ENCODE data around the gene FUT1. TPM values are rescaled to one million over a fixed set of nuclear protein-coding genes. Genes with fewer than 3 reads are reported as not detected.
A peak's percentile ranks its signal among the peaks of the same experiment; 100 is the strongest.

The FUT1 gene
- total RNA-seq, 2 experiments from 2014 or later, result 0.14 to 0.22 TPM

- Mint-ChIP-seq H3K27ac (no peak overlapping the region), H3K4me1 (peaks cover 17% of the 10 kb centered on the region), H3K27me3 (peaks cover 22% of the 10 kb centered on the region), H3K9me3 (no peaks in the 10 kb centered on the region), H3K36me3 (no peaks in the 10 kb centered on the region), H3K4me3 (no peak overlapping the region)
- POLR2A ChIA-PET, result no interaction called here
- no peak for ATAC-seq (ENCODE audit: low read depth)
- DNase-seq, result no peak
These were observed 4.7 kb upstream of the FUT1 start for GRCh38 chr19:48757089-48757675.

- no peak for ATAC-seq (ENCODE audit: low read depth)
- Mint-ChIP-seq H3K4me1 (peaks cover 19% of the 10 kb centered on the region), H3K9me3 (no peaks in the 10 kb centered on the region), H3K27ac (no peak overlapping the region), H3K27me3 (peaks cover 26% of the 10 kb centered on the region), H3K36me3 (no peaks in the 10 kb centered on the region), H3K4me3 (no peak overlapping the region)
- POLR2A ChIA-PET, result no interaction called here
- no peak for DNase-seq
These were observed 4.2 kb upstream of the FUT1 start for GRCh38 chr19:48756686-48757085.

GRCh38 chr19:48756212-48756611, 3.8 kb upstream of the FUT1 start:
- H3K4me1 Mint-ChIP-seq, result peaks cover 21% of the 10 kb centered on the region
- POLR2A ChIA-PET, result interaction anchor here (0.6 kb wide), 1 partner anchor 210 kb away, joined by 3 read pairs; no protein-coding TSS in a partner anchor

GRCh38 chr19:48755787-48756186, 3.3 kb upstream of the FUT1 start:
- DNase-seq, result no peak
- H3K4me1 Mint-ChIP-seq, result peaks cover 21% of the 10 kb centered on the region
- no peak overlapping the region for H3K4me3 Mint-ChIP-seq
- H3K27me3 Mint-ChIP-seq, result peaks cover 35% of the 10 kb centered on the region
- ATAC-seq (ENCODE audit: low read depth), result no peak
- H3K36me3 Mint-ChIP-seq, result no peaks in the 10 kb centered on the region
- no peaks in the 10 kb centered on the region for H3K9me3 Mint-ChIP-seq
- POLR2A ChIA-PET, result interaction anchor here (0.6 kb wide), 1 partner anchor 210 kb away, joined by 3 read pairs; no protein-coding TSS in a partner anchor
- H3K27ac Mint-ChIP-seq, result no peak overlapping the region

More at GRCh38 chr19:48756212-48756611, 3.8 kb upstream of the FUT1 start:
- H3K9me3 Mint-ChIP-seq, result no peaks in the 10 kb centered on the region
- DNase-seq (no peak), ATAC-seq (ENCODE audit: low read depth) (no peak)
- no peak overlapping the region for H3K27ac Mint-ChIP-seq
- no peak overlapping the region for H3K4me3 Mint-ChIP-seq
- peaks cover 31% of the 10 kb centered on the region for H3K27me3 Mint-ChIP-seq
- no peaks in the 10 kb centered on the region for H3K36me3 Mint-ChIP-seq

GRCh38 chr19:48755084-48755641, 2.7 kb upstream of the FUT1 start, which contains the start of gene FGF21:
Gene FGF21, plus strand, starts transcription at chr19:48755524. Its CDS starts 713 bp downstream, at chr19:48756237.
- Mint-ChIP-seq H3K36me3 (no peaks in the 10 kb centered on the region), H3K4me1 (peaks cover 15% of the 10 kb centered on the region), H3K27me3 (peaks cover 35% of the 10 kb centered on the region), H3K27ac (no peak within 1 kb of the TSS), H3K4me3 (no peak within 1 kb of the TSS), H3K9me3 (no peaks in the 10 kb centered on the region)
- no peak for DNase-seq
- no peak for ATAC-seq (ENCODE audit: low read depth)
- POLR2A ChIA-PET, result no interaction called here

DNA sequence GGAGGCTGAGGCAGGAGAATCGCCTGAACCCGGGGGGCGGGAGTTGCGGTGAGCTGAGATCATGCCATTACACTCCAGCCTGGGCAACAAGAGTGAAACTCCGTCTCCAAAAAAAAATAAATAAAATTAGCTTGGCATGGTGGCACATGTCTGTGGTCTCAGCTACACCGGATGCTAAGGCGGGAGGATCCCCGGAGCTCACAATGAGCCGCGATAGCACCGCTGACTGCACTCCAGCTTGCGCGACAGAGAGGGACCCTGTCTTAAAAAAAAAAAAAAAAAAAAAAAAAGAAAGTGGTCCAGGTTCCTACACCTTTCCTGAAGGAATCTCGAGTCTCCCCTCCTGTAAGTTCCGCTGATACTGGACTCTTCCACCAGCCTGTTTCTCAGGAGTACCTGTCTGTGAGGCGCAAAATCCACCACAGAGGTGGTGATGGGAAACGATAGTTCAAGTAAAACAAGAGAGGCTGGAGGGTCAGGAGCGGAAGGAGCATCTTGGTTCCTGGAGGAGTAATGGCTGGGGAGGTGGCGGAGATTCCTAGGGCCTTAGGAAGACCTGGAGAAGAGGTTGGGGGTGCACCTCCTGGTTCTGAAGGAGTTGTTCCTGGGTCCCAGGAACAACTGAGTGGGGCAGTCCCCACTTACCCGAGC, 471 bp downstream of the FUT1 start:
- no peaks in the 10 kb centered on the region for H3K36me3 Mint-ChIP-seq
- ATAC-seq (ENCODE audit: low read depth), result peak; percentile 21
- POLR2A ChIA-PET, result interaction anchor here (0.5 to 0.6 kb wide), 3 partner anchors 12 to 208 kb away, joined by 3 to 4 read pairs (median 3); no protein-coding TSS in a partner anchor
- H3K27me3 Mint-ChIP-seq, result peaks cover 35% of the 10 kb centered on the region
- peaks cover 17% of the 10 kb centered on the region for H3K4me1 Mint-ChIP-seq
- no peaks in the 10 kb centered on the region for H3K9me3 Mint-ChIP-seq
- peak overlapping the region; percentile 72 for H3K4me3 Mint-ChIP-seq
- DNase-seq, result no peak
- H3K27ac Mint-ChIP-seq, result no peak overlapping the region

DNA sequence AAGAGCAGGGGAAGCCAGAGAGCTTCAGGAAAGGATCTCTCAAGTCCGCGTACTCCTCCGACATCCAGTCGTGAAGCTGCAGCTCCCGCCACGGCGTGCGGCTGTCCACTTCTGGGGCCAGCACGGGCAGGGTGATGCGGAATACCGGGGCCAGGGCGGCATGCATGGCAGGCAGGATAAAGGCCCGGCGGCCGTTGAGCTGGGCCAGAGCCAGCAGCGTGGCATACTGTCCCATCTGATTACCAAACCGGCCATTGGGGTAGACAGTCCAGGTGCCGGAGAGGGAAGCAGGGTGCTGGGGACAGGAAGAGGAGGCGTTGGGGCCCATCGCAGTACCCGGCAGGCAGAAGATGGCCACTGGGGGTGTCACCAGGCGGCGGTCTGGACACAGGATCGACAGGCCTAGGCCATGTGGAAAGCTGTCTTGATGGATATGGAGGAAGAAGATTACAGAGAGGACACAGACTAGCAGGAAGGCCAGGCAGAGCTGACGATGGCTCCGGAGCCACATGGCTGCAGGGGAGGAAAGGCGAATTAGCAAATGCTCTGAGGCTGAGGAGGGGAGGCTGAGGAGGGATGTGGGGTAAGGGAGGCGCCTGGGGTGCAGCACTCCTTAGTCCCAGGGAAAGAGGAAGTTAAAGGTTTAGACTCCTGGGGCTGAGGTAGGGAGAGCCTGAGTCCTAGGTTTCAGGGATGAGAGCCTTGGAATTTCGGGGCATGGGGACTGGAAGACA, 1.5 kb downstream of the FUT1 start:
- Mint-ChIP-seq H3K4me3 (peak overlapping the region; percentile 7), H3K36me3 (no peaks in the 10 kb centered on the region), H3K27me3 (peaks cover 41% of the 10 kb centered on the region), H3K27ac (no peak overlapping the region), H3K4me1 (peaks cover 20% of the 10 kb centered on the region), H3K9me3 (no peaks in the 10 kb centered on the region)
- no peak for DNase-seq
- POLR2A ChIA-PET, result no interaction called here
- ATAC-seq (ENCODE audit: low read depth), result no peak

DNA sequence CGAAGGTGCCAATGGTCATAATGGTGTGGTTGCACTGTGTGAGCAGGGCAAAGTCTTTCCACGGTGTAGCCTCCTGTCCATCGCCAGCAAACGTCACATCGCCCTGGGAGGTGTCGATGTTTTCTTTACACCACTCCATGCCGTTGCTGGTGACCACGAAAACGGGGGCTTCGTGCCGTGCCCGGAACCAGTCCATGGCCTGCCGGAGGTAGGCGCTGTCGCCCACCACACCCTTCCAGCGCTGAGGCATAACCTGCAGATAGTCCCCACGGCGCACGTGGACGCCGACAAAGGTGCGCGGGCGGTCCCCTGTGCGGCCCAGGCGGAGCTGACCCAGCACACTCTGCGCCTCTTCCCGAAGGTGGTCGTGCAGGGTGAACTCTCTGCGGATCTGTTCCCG, 2.1 kb downstream of the FUT1 start:
- POLR2A ChIA-PET, result no interaction called here
- H3K9me3 Mint-ChIP-seq, result no peaks in the 10 kb centered on the region
- ATAC-seq (ENCODE audit: low read depth) (no peak), DNase-seq (no peak)
- H3K27ac Mint-ChIP-seq, result no peak overlapping the region
- H3K27me3 Mint-ChIP-seq, result peaks cover 47% of the 10 kb centered on the region
- H3K4me1 Mint-ChIP-seq, result peaks cover 21% of the 10 kb centered on the region
- H3K36me3 Mint-ChIP-seq, result no peaks in the 10 kb centered on the region
- H3K4me3 Mint-ChIP-seq, result no peak overlapping the region

DNA sequence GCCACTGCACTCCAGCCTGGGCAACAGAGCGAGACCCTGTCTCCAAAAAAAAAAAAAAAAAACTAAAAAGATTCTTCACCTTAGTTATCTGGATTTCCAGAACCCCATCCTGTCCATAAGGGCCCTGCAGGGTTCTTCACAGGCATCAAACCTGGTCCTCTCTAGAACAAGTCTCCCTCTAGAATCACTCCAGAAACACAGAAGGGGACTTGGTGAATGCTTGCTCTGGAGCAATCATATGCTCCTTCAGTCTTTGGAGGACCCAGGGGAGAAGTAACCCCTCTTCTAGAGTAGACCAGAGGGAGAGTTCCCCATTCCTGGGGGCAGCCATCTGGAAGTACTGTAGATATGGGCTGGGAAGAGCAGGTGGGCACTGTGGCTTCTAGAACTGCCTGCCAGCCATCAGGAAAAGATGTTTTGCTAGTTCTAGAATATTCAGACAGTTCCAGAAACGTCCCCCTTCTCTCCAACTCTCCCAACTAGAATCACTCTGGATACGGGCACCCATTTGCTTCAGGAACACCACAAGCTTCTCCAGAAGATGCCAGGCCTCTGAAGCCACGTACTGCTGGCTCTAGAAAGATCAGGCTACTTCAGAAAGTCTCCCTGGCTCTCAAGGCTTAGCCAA, 2.8 kb downstream of the FUT1 start:
- H3K4me3 Mint-ChIP-seq, result no peak overlapping the region
- no peak overlapping the region for H3K27ac Mint-ChIP-seq
- ATAC-seq (ENCODE audit: low read depth) (no peak), DNase-seq (no peak)
- peaks cover 21% of the 10 kb centered on the region for H3K4me1 Mint-ChIP-seq
- H3K9me3 Mint-ChIP-seq, result no peaks in the 10 kb centered on the region
- H3K27me3 Mint-ChIP-seq, result peaks cover 45% of the 10 kb centered on the region
- POLR2A ChIA-PET, result no interaction called here
- H3K36me3 Mint-ChIP-seq, result no peaks in the 10 kb centered on the region

DNA sequence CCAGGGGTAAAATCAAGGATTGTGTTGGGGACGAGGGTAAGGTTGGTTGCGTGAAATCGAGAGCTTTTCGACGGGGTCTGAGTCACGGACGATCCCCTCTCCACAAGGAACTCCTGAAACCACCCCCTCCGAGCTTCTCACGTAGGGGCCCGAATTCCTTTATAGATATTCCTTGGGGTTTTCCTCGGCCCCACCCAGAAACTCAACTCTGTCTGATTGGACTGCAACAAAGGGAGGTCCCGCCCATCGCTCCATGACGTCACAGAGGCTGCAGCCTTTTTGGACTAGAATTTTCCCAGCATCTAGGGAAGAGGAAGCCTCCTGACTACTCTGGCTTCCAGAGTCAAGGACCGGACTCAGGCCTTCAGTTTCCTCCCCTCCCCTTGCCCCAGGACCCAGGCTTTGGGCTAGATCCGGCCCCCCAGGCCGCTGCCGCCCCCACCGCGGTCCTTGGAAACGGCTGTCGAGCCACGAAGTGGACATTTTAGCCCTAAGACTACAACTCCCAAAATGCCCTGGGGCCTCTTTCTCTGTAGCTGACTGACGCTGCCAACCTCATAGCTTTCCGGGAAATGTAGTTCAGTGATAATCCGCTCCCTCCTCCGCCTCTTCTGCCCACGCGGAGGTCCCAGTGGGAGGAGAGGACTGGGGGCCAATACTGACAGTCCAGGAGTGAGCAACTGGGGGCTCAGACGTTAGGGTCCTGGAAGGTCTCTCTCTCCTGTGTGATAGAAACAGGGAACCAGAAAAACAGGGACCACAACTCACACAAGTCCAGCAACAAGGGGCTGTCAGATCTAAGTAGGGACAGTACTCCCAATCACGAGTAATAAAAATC, 5.5 kb downstream of the FUT1 start, which contains the start of gene IZUMO1:
Gene IZUMO1, minus strand, starts transcription at position 172 of the 838 bp plus-strand sequence. CDS start 1,050 bp downstream, outside the sequence.
- Mint-ChIP-seq H3K27me3 (peaks cover 29% of the 10 kb centered on the region), H3K4me3 (peak within 1 kb of the TSS; percentile 13), H3K9me3 (no peaks in the 10 kb centered on the region), H3K36me3 (no peaks in the 10 kb centered on the region), H3K27ac (no peak within 1 kb of the TSS), H3K4me1 (peaks cover 10% of the 10 kb centered on the region)
- peak; percentile 65 for ATAC-seq (ENCODE audit: low read depth)
- POLR2A ChIA-PET, result no interaction called here
- no peak for DNase-seq

GRCh38 chr19:48746110-48746509, 6.3 kb downstream of the FUT1 start:
- Mint-ChIP-seq H3K36me3 (no peaks in the 10 kb centered on the region), H3K27me3 (peaks cover 28% of the 10 kb centered on the region), H3K9me3 (no peaks in the 10 kb centered on the region), H3K27ac (no peak overlapping the region), H3K4me3 (no peak overlapping the region), H3K4me1 (peaks cover 9% of the 10 kb centered on the region)
- POLR2A ChIA-PET, result no interaction called here
- no peak for ATAC-seq (ENCODE audit: low read depth)
- DNase-seq, result no peak

GRCh38 chr19:48745208-48745995, 7.0 kb downstream of the FUT1 start:
- Mint-ChIP-seq H3K4me3 (no peak overlapping the region), H3K4me1 (peaks cover 8% of the 10 kb centered on the region), H3K27ac (no peak overlapping the region), H3K27me3 (peaks cover 30% of the 10 kb centered on the region), H3K36me3 (no peaks in the 10 kb centered on the region), H3K9me3 (no peaks in the 10 kb centered on the region)
- ATAC-seq (ENCODE audit: low read depth) (peak; percentile 57), DNase-seq (no peak)
- POLR2A ChIA-PET, result interaction anchor here (1.2 kb wide), 1 partner anchor 24 kb away, joined by 3 read pairs; no protein-coding TSS in a partner anchor
